Hepatocyte (in vitro differentiated cells): ENCODE data around the gene MTHFD1L. TPM values are rescaled to one million over a fixed set of nuclear protein-coding genes. Genes with fewer than 3 reads are reported as not detected.
A peak's percentile ranks its signal among the peaks of the same experiment; 100 is the strongest.

Source experiments
- DNase-seq: peaks from one replicate; pipeline ENCODE4 v3.0.0-alpha.2; 2016; ENCODE audit warnings: low spot score
- H2AFZ ChIP-seq: fragments of 200-600 bp; sonication (generic); 2 replicates; pipeline ENCODE4 v1.6.0; 2016; ENCODE audit warnings: antibody characterized with exemption, mild to moderate bottlenecking
- H3K27ac ChIP-seq: fragments of 200-600 bp; sonication (generic); 2 replicates; pipeline ENCODE4 v1.5.1; 2016; ENCODE audit warnings: mild to moderate bottlenecking
- H3K27me3 ChIP-seq: fragments of 200-600 bp; sonication (generic); 2 replicates; pipeline ENCODE4 v1.6.1; 2016
- H3K36me3 ChIP-seq: fragments of 200-600 bp; sonication (generic); replicated peaks from 2 replicates; pipeline ENCODE4 v1.5.1; 2016; ENCODE audit warnings: low read depth; ENCODE audit not compliant: insufficient read depth
- H3K4me1 ChIP-seq: fragments of 200-600 bp; sonication (generic); 2 replicates; pipeline ENCODE4 v1.5.1; 2016; ENCODE audit warnings: mild to moderate bottlenecking, moderate library complexity; ENCODE audit not compliant: insufficient read depth
- H3K4me2 ChIP-seq: fragments of 200-600 bp; sonication (generic); 2 replicates; pipeline ENCODE4 v1.6.0; 2016
- H3K4me3 ChIP-seq: fragments of 200-600 bp; sonication (generic); 2 replicates; pipeline ENCODE4 v1.5.1; 2016; ENCODE audit warnings: mild to moderate bottlenecking
- H3K79me2 ChIP-seq: fragments of 200-600 bp; sonication (generic); 2 replicates; pipeline ENCODE4 v1.6.0; 2017; ENCODE audit warnings: mild to moderate bottlenecking
- H3K9me2 ChIP-seq: fragments of 200-600 bp; sonication (generic); replicated peaks from 2 replicates; pipeline ENCODE4 v1.6.0; 2017; ENCODE audit warnings: mild to moderate bottlenecking; ENCODE audit not compliant: insufficient read depth
- H3K9me3 ChIP-seq: fragments of 200-600 bp; sonication (generic); 2 replicates; pipeline ENCODE4 v1.5.1; 2016; ENCODE audit warnings: low read depth, mild to moderate bottlenecking
- H4K20me1 ChIP-seq: fragments of 200-600 bp; sonication (generic); 2 replicates; pipeline ENCODE4 v1.6.0; 2016; ENCODE audit warnings: mild to moderate bottlenecking; ENCODE audit not compliant: insufficient read depth, poor library complexity, severe bottlenecking
- EZH2 ChIP-seq: fragments of 200-600 bp; sonication (generic); IDR thresholded peaks from 2 replicates; pipeline ENCODE4 v1.6.1; 2016; ENCODE audit warnings: antibody characterized with exemption, mild to moderate bottlenecking, borderline replicate concordance
- EZH2phosphoT487 ChIP-seq: fragments of 200-600 bp; sonication (generic); IDR thresholded peaks from one replicate; pipeline ENCODE4 v1.6.1; 2018; ENCODE audit warnings: antibody characterized with exemption, mild to moderate bottlenecking, low read depth, moderate library complexity; ENCODE audit not compliant: unreplicated experiment, severe bottlenecking
- WGBS: methylation state at CpG from one replicate; pipeline ENCODE4 v1.1.6; 2016; ENCODE audit warnings: low lambda C conversion rate; ENCODE audit errors: missing lambda C conversion rate; 5-methylcytosine and 5-hydroxymethylcytosine counted together
- polyA plus RNA-seq: library from polyadenylated mRNA; unstranded; fragments of >200 nt; fragmentation: Nextera tagmentation; extraction: Ambion mirVana; gene quantifications from 2 replicates; pipeline ENCODE4 v1.2.1, GENCODE V29; 2016
- total RNA-seq: library from RNA; depleted of rRNA; stranded (reverse); fragments of >200 nt; gene quantifications from 2 replicates; pipeline ENCODE4 v1.2.3, GENCODE V29; 2014
- TF ChIP-seq, protein P1 (sequence below): fragments of 200-600 bp; sonication (generic); IDR thresholded peaks from 2 replicates; pipeline ENCODE4 v1.5.1; 2016; ENCODE audit warnings: antibody characterized with exemption, mild to moderate bottlenecking; ENCODE audit not compliant: poor library complexity

Gene MTHFD1L
- total and polyA plus RNA-seq, 2 experiments from 2014 or later, result 28.4 to 30.8 TPM

DNA sequence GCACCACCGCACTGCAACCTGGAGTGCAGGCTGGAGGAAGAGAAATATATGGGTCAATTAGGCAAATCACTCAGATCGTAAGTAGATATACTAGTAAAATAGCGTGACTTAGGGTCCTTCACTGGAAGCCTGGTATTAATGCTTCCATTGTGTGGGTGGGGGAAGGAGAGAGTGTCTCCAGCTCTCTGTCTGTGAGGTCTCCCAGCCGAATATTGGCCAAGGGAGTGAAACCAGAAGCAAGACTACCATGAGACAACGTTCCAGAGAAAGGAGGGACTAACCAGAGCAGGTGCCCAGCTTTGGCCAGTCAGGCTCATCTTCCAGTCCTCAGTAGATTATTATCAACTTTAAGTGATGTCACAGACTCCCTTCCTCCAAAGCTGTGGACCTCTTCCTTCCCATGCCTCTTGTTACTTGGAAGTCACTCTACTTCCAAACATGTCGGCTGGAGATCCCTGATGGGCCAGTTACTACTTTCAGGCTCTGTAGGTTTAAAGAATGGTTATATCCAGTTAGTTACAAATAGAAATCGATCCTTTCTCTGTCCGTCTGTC, 28.8 kb downstream of the MTHFD1L start:
- H3K4me2 ChIP-seq, result no peak overlapping the region
- DNase-seq, result no peak
- H3K27me3 ChIP-seq, result no peaks in the 10 kb centered on the region
- no peaks in the 10 kb centered on the region for H3K79me2 ChIP-seq
- H3K9me3 ChIP-seq, result no peaks in the 10 kb centered on the region
- no peaks in the 10 kb centered on the region for H3K36me3 ChIP-seq
- WGBS, result 94% methylated on average over 8 of the region's 8 CpGs
- no peaks in the 10 kb centered on the region for H3K9me2 ChIP-seq
- H3K27ac ChIP-seq, result no peak overlapping the region
- TF ChIP-seq EZH2, result no peak
- no peak for TF ChIP-seq EZH2phosphoT487
- TF ChIP-seq, protein P1, sequence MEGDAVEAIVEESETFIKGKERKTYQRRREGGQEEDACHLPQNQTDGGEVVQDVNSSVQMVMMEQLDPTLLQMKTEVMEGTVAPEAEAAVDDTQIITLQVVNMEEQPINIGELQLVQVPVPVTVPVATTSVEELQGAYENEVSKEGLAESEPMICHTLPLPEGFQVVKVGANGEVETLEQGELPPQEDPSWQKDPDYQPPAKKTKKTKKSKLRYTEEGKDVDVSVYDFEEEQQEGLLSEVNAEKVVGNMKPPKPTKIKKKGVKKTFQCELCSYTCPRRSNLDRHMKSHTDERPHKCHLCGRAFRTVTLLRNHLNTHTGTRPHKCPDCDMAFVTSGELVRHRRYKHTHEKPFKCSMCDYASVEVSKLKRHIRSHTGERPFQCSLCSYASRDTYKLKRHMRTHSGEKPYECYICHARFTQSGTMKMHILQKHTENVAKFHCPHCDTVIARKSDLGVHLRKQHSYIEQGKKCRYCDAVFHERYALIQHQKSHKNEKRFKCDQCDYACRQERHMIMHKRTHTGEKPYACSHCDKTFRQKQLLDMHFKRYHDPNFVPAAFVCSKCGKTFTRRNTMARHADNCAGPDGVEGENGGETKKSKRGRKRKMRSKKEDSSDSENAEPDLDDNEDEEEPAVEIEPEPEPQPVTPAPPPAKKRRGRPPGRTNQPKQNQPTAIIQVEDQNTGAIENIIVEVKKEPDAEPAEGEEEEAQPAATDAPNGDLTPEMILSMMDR, result no peak
- H3K4me1 ChIP-seq, result peaks cover 7% of the 10 kb centered on the region
- no peaks in the 10 kb centered on the region for H4K20me1 ChIP-seq
- no peak overlapping the region for H2AFZ ChIP-seq
- no peak overlapping the region for H3K4me3 ChIP-seq

DNA sequence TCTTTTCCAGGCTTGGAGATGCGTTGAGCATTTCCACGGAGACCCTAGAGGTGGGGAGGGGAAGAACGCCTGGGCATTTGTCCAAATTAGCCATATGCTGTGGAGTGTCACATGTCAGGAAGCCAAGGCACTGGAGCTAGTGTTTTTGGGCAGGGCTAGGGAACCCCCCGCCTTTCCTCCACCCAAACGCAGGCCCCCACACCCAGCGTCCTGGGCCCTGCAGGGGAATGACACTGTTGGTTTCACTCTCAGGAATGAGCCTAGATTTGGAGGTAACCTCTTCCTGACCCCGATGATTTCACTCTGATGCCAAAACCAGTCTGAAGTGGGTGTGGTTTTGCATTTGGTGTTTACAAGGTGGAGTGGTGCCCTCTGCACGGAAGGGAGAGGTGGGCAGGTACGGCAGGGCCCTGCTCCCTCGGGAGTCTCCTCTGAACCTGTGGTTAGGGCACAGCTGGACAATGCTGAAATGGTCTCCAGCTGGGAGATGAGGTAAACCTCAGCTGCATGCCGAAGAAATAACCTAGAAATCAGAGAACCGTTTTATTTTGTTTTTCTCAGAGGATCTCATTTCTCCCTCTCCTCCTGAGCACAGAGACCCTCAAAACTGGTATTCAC, 29.5 kb downstream of the MTHFD1L start:
- TF ChIP-seq, protein P1, result no peak
- TF ChIP-seq EZH2, result no peak
- TF ChIP-seq EZH2phosphoT487, result no peak
- WGBS, result 57% methylated on average over 12 of the region's 12 CpGs
- H3K4me1 ChIP-seq, result peaks cover 7% of the 10 kb centered on the region
- no peak overlapping the region for H2AFZ ChIP-seq
- no peaks in the 10 kb centered on the region for H3K36me3 ChIP-seq
- no peak overlapping the region for H3K4me3 ChIP-seq
- H3K9me2 ChIP-seq, result no peaks in the 10 kb centered on the region
- H3K27me3 ChIP-seq, result no peaks in the 10 kb centered on the region
- H3K27ac ChIP-seq, result no peak overlapping the region
- peak overlapping the region; percentile 20 for H3K4me2 ChIP-seq
- no peaks in the 10 kb centered on the region for H4K20me1 ChIP-seq
- no peaks in the 10 kb centered on the region for H3K79me2 ChIP-seq
- peak; percentile 31 for DNase-seq
- H3K9me3 ChIP-seq, result no peaks in the 10 kb centered on the region

DNA sequence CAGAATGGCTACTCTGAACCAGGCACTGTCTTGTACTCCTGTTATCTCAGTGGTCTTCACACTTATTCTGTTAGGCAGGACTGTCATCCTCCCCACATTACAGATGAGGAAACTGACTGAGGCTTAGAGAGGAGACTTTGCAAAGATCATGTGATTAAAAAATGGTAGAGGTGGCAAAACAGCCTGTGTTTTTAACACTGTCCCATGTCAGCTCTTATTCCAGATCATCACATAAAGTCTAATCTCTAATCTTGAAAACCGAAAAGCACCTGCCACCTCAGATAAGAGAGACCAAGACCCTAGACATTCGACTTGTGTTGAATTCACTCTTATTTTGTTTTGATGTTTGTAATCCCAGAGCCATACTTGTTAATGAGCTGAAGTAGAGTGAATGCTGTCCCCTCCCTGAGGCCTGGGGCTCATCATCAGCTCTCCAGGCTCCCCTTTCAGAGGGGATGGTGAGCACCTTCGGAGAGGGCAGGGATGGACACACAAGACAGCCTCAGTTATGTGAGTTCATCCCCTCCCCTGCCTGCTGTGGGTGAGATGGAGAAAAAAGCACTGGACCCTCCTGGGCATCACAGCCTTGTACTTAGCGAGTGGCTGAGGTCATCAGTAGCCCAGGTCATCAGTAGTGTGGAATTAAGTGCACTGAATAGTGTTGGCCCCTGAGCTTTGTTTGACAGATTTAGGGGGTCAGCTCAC, 30.6 kb downstream of the MTHFD1L start:
- 63% methylated on average over 4 of the region's 4 CpGs for WGBS
- no peak for DNase-seq
- Histone ChIP-seq H3K4me3 (no peak overlapping the region), H3K27me3 (no peaks in the 10 kb centered on the region), H3K4me2 (no peak overlapping the region), H3K9me3 (no peaks in the 10 kb centered on the region), H2AFZ (no peak overlapping the region), H3K79me2 (no peaks in the 10 kb centered on the region), H3K4me1 (peaks cover 7% of the 10 kb centered on the region), H3K36me3 (no peaks in the 10 kb centered on the region), H3K9me2 (no peaks in the 10 kb centered on the region), H3K27ac (no peak overlapping the region), H4K20me1 (no peaks in the 10 kb centered on the region)
- TF ChIP-seq, protein P1, result no peak
- TF ChIP-seq EZH2phosphoT487, result no peak
- TF ChIP-seq EZH2, result no peak
